HAP-1 (cell line): ENCODE data around the gene BCAP31.

ENCODE experiments used
- DNase-seq, 2 experiments: peaks; one replicate each; pipeline ENCODE4 v3.0.0-alpha.2; 2016 to 2020; ENCODE audit warnings: low spot score in 2 of 2
- H3K27me3 ChIP-seq: fragments of 250-450 bp; sonication (Bioruptor Pico); 2 replicates; pipeline ENCODE4 v1.5.1; 2020; ENCODE audit warnings: low read depth, mild to moderate bottlenecking, moderate library complexity
- H3K36me3 ChIP-seq: fragments of 250-450 bp; sonication (Bioruptor Pico); replicated peaks from 2 replicates; pipeline ENCODE4 v1.5.1; 2020; ENCODE audit warnings: mild to moderate bottlenecking
- H3K4me1 ChIP-seq: fragments of 250-450 bp; sonication (Bioruptor Pico); 2 replicates; pipeline ENCODE4 v1.5.1; 2020; ENCODE audit warnings: mild to moderate bottlenecking
- H3K4me3 ChIP-seq: fragments of 250-450 bp; sonication (Bioruptor Pico); 2 replicates; pipeline ENCODE4 v1.5.1; 2020; ENCODE audit warnings: mild to moderate bottlenecking, moderate library complexity
- H3K9me3 ChIP-seq: fragments of 250-450 bp; sonication (Bioruptor Pico); 2 replicates; pipeline ENCODE4 v1.5.1; 2020; ENCODE audit warnings: mild to moderate bottlenecking, moderate library complexity
- in situ Hi-C: fragments of 300-500 bp; cut with MboI; formaldehyde crosslinking; loops from 3 replicates; pipeline ENCODE4 v1.14.3; 2020; ENCODE audit warnings: low sequenced_read_pairs, inconsistent platforms, mixed read lengths

BCAP31 gene

GRCh38 chrX:153724252-153725038 is at the start of gene BCAP31, which contains the start of gene ABCD1:
TSS of gene BCAP31 (minus strand) at chrX:153724387. CDS start at chrX:153723244, 1,143 bp downstream.
TSS of gene ABCD1 (plus strand) at chrX:153724856. CDS start at chrX:153725267, 411 bp downstream.
- peaks cover 29% of the 10 kb centered on the region for H3K4me1 ChIP-seq
- in situ Hi-C loops: no loop called here
- peak; percentile 89 to 96 for DNase-seq

GRCh38 chrX:153773218-153773611 is 49.0 kb upstream of the BCAP31 start:
- no peak for DNase-seq
- in situ Hi-C loops: no loop called here
- Histone ChIP-seq H3K4me1 (peaks cover 4% of the 10 kb centered on the region), H3K36me3 (no peaks in the 10 kb centered on the region), H3K27me3 (no peaks in the 10 kb centered on the region), H3K4me3 (no peak overlapping the region), H3K9me3 (no peaks in the 10 kb centered on the region)

More at GRCh38 chrX:153724252-153725038, at the start of gene BCAP31, which contains the start of gene ABCD1:
- Histone ChIP-seq H3K9me3 (no peaks in the 10 kb centered on the region), H3K4me3 (peak within 1 kb of the TSS; percentile 74), H3K36me3 (peaks cover 26% of the 10 kb centered on the region), H3K27me3 (no peaks in the 10 kb centered on the region)

- H3K4me3 ChIP-seq: no peak overlapping the region
- no peaks in the 10 kb centered on the region for H3K9me3 ChIP-seq
- DNase-seq: peak in 1 of 2 experiments; percentile 8
- H3K27me3 ChIP-seq: no peaks in the 10 kb centered on the region
- in situ Hi-C loops: no loop called here
- no peaks in the 10 kb centered on the region for H3K36me3 ChIP-seq
- peaks cover 4% of the 10 kb centered on the region for H3K4me1 ChIP-seq
Measured at GRCh38 chrX:153772316-153773217, 48.4 kb upstream of the BCAP31 start.

- Histone ChIP-seq H3K4me1 (peaks cover under 1% of the 10 kb centered on the region), H3K27me3 (no peaks in the 10 kb centered on the region), H3K4me3 (no peak overlapping the region), H3K36me3 (no peaks in the 10 kb centered on the region), H3K9me3 (no peaks in the 10 kb centered on the region)
- in situ Hi-C loops: no loop called here
- DNase-seq: peak in 1 of 2 experiments; percentile 7
Measured at GRCh38 chrX:153771415-153772315, 47.5 kb upstream of the BCAP31 start.

GRCh38 chrX:153770601-153771414 is 46.6 kb upstream of the BCAP31 start:
- H3K36me3 ChIP-seq: no peaks in the 10 kb centered on the region
- no peak overlapping the region for H3K4me3 ChIP-seq
- no peak for DNase-seq
- H3K4me1 ChIP-seq: no peaks in the 10 kb centered on the region
- in situ Hi-C loops: no loop called here
- H3K9me3 ChIP-seq: no peaks in the 10 kb centered on the region
- H3K27me3 ChIP-seq: no peaks in the 10 kb centered on the region

GRCh38 chrX:153769865-153770600 is 45.8 kb upstream of the BCAP31 start:
- DNase-seq: peak in 1 of 2 experiments; percentile 7
- H3K9me3 ChIP-seq: no peaks in the 10 kb centered on the region
- H3K36me3 ChIP-seq: no peaks in the 10 kb centered on the region
- H3K4me3 ChIP-seq: no peak overlapping the region
- no peaks in the 10 kb centered on the region for H3K4me1 ChIP-seq
- no peaks in the 10 kb centered on the region for H3K27me3 ChIP-seq
- in situ Hi-C loops: no loop called here

GRCh38 chrX:153769158-153769864 is 45.1 kb upstream of the BCAP31 start:
- DNase-seq: peak in 1 of 2 experiments; percentile 7
- H3K9me3 ChIP-seq: no peaks in the 10 kb centered on the region
- H3K27me3 ChIP-seq: no peaks in the 10 kb centered on the region

GRCh38 chrX:153768311-153769157 is 44.3 kb upstream of the BCAP31 start:
- DNase-seq: peak in 1 of 2 experiments; percentile 11
- Histone ChIP-seq H3K36me3 (no peaks in the 10 kb centered on the region), H3K4me3 (no peak overlapping the region), H3K27me3 (no peaks in the 10 kb centered on the region), H3K9me3 (no peaks in the 10 kb centered on the region), H3K4me1 (peaks cover 2% of the 10 kb centered on the region; the same call in 1 of the 2 replicates)
- in situ Hi-C loops: no loop called here

More at GRCh38 chrX:153769158-153769864, 45.1 kb upstream of the BCAP31 start:
- no peaks in the 10 kb centered on the region for H3K36me3 ChIP-seq
- H3K4me3 ChIP-seq: no peak overlapping the region
- no peaks in the 10 kb centered on the region for H3K4me1 ChIP-seq
- in situ Hi-C loops: no loop called here

GRCh38 chrX:153767674-153768055 is 43.5 kb upstream of the BCAP31 start:
- Histone ChIP-seq H3K4me1 (peaks cover 2% of the 10 kb centered on the region; the same call in 1 of the 2 replicates), H3K4me3 (no peak overlapping the region), H3K9me3 (no peaks in the 10 kb centered on the region), H3K27me3 (no peaks in the 10 kb centered on the region), H3K36me3 (no peaks in the 10 kb centered on the region)
- in situ Hi-C loops: no loop called here
- DNase-seq: no peak

GRCh38 chrX:153766871-153767673 is 42.9 kb upstream of the BCAP31 start:
- Histone ChIP-seq H3K9me3 (no peaks in the 10 kb centered on the region), H3K27me3 (no peaks in the 10 kb centered on the region), H3K4me1 (peaks cover 2% of the 10 kb centered on the region; the same call in 1 of the 2 replicates), H3K36me3 (no peaks in the 10 kb centered on the region), H3K4me3 (no peak overlapping the region)
- DNase-seq: no peak
- in situ Hi-C loops: no loop called here
